GM19328 (cell line): ENCODE results near the gene TMEM170A.
"Not testable (repeated sequence)": the region's sequence is repeated elsewhere in the genome, so short reads cannot be mapped to it uniquely, and the experiment has no call there.

Experiments
- ATAC-seq: cut with Tn5 transposase; IDR thresholded peaks from one replicate; pipeline ENCODE4 v1.9.1; 2021; ENCODE audit warnings: mild to moderate bottlenecking, moderate library complexity; ENCODE audit not compliant: unreplicated experiment

Gene TMEM170A

GRCh38 chr16:75456971-75457370 is 7.5 kb downstream of the TMEM170A start:
- no peak for ATAC-seq

- ATAC-seq, result not testable (repeated sequence)
Observed at GRCh38 chr16:75456486-75456885, 8.0 kb downstream of the TMEM170A start.

GRCh38 chr16:75455677-75456076 is 8.8 kb downstream of the TMEM170A start:
- no peak for ATAC-seq

GRCh38 chr16:75452464-75453190 is 11.9 kb downstream of the TMEM170A start:
- ATAC-seq, result no peak

GRCh38 chr16:75446416-75446815 is 18.1 kb downstream of the TMEM170A start:
- no peak for ATAC-seq

- no peak for ATAC-seq
Observed at GRCh38 chr16:75445298-75445697, 19.2 kb downstream of the TMEM170A start.

- no peak for ATAC-seq
Observed at GRCh38 chr16:75443298-75443697, 21.2 kb downstream of the TMEM170A start.

GRCh38 chr16:75433732-75434413 is 30.6 kb downstream of the TMEM170A start:
- peak; percentile 77 for ATAC-seq

GRCh38 chr16:75432828-75433731 is 31.4 kb downstream of the TMEM170A start, which contains the start of gene CFDP1:
Gene CFDP1, minus strand, starts transcription at chr16:75433503. Its CDS starts 151 bp downstream, at chr16:75433352.
- ATAC-seq, result peak; percentile 93

- no peak for ATAC-seq
Observed at GRCh38 chr16:75429621-75430403, 34.7 kb downstream of the TMEM170A start.

GRCh38 chr16:75426524-75426923 is 38.0 kb downstream of the TMEM170A start:
- not testable (repeated sequence) for ATAC-seq

- ATAC-seq, result not testable (repeated sequence)
Observed at GRCh38 chr16:75424105-75424762, 40.3 kb downstream of the TMEM170A start.

- ATAC-seq, result no peak
Observed at GRCh38 chr16:75423723-75424104, 40.8 kb downstream of the TMEM170A start.

GRCh38 chr16:75421820-75422126 is 42.7 kb downstream of the TMEM170A start:
- ATAC-seq, result no peak

- ATAC-seq, result no peak
Observed at GRCh38 chr16:75420987-75421819, 43.3 kb downstream of the TMEM170A start.

GRCh38 chr16:75416904-75417565 is 47.5 kb downstream of the TMEM170A start:
- no peak for ATAC-seq

- ATAC-seq, result no peak
Observed at GRCh38 chr16:75415169-75415905, 49.2 kb downstream of the TMEM170A start.

GRCh38 chr16:75413951-75414350 is 50.5 kb downstream of the TMEM170A start:
- no peak for ATAC-seq
